Hepatocyte (in vitro differentiated cells): Measurements from ENCODE around the gene G6PC2. TPM values are rescaled to one million over a fixed set of nuclear protein-coding genes. Genes with fewer than 3 reads are reported as not detected.

Experiments
- DNase-seq: peaks from one replicate; pipeline ENCODE4 v3.0.0-alpha.2; 2016; ENCODE audit warnings: low spot score
- H2AFZ ChIP-seq: fragments of 200-600 bp; sonication (generic); 2 replicates; pipeline ENCODE4 v1.6.0; 2016; ENCODE audit warnings: antibody characterized with exemption, mild to moderate bottlenecking
- H3K27ac ChIP-seq: fragments of 200-600 bp; sonication (generic); 2 replicates; pipeline ENCODE4 v1.5.1; 2016; ENCODE audit warnings: mild to moderate bottlenecking
- H3K27me3 ChIP-seq: fragments of 200-600 bp; sonication (generic); 2 replicates; pipeline ENCODE4 v1.6.1; 2016
- H3K36me3 ChIP-seq: fragments of 200-600 bp; sonication (generic); replicated peaks from 2 replicates; pipeline ENCODE4 v1.5.1; 2016; ENCODE audit warnings: low read depth; ENCODE audit not compliant: insufficient read depth
- H3K4me1 ChIP-seq: fragments of 200-600 bp; sonication (generic); 2 replicates; pipeline ENCODE4 v1.5.1; 2016; ENCODE audit warnings: mild to moderate bottlenecking, moderate library complexity; ENCODE audit not compliant: insufficient read depth
- H3K4me2 ChIP-seq: fragments of 200-600 bp; sonication (generic); 2 replicates; pipeline ENCODE4 v1.6.0; 2016
- H3K4me3 ChIP-seq: fragments of 200-600 bp; sonication (generic); 2 replicates; pipeline ENCODE4 v1.5.1; 2016; ENCODE audit warnings: mild to moderate bottlenecking
- H3K79me2 ChIP-seq: fragments of 200-600 bp; sonication (generic); 2 replicates; pipeline ENCODE4 v1.6.0; 2017; ENCODE audit warnings: mild to moderate bottlenecking
- H3K9me2 ChIP-seq: fragments of 200-600 bp; sonication (generic); replicated peaks from 2 replicates; pipeline ENCODE4 v1.6.0; 2017; ENCODE audit warnings: mild to moderate bottlenecking; ENCODE audit not compliant: insufficient read depth
- H3K9me3 ChIP-seq: fragments of 200-600 bp; sonication (generic); 2 replicates; pipeline ENCODE4 v1.5.1; 2016; ENCODE audit warnings: low read depth, mild to moderate bottlenecking
- H4K20me1 ChIP-seq: fragments of 200-600 bp; sonication (generic); 2 replicates; pipeline ENCODE4 v1.6.0; 2016; ENCODE audit warnings: mild to moderate bottlenecking; ENCODE audit not compliant: insufficient read depth, poor library complexity, severe bottlenecking
- CTCF ChIP-seq: fragments of 200-600 bp; sonication (generic); IDR thresholded peaks from 2 replicates; pipeline ENCODE4 v1.5.1; 2016; ENCODE audit warnings: antibody characterized with exemption, mild to moderate bottlenecking; ENCODE audit not compliant: poor library complexity
- EZH2 ChIP-seq: fragments of 200-600 bp; sonication (generic); IDR thresholded peaks from 2 replicates; pipeline ENCODE4 v1.6.1; 2016; ENCODE audit warnings: antibody characterized with exemption, mild to moderate bottlenecking, borderline replicate concordance
- EZH2phosphoT487 ChIP-seq: fragments of 200-600 bp; sonication (generic); IDR thresholded peaks from one replicate; pipeline ENCODE4 v1.6.1; 2018; ENCODE audit warnings: antibody characterized with exemption, mild to moderate bottlenecking, low read depth, moderate library complexity; ENCODE audit not compliant: unreplicated experiment, severe bottlenecking
- WGBS: methylation state at CpG from one replicate; pipeline ENCODE4 v1.1.6; 2016; ENCODE audit warnings: low lambda C conversion rate; ENCODE audit errors: missing lambda C conversion rate; 5-methylcytosine and 5-hydroxymethylcytosine counted together
- polyA plus RNA-seq: library from polyadenylated mRNA; unstranded; fragments of >200 nt; fragmentation: Nextera tagmentation; extraction: Ambion mirVana; gene quantifications from 2 replicates; pipeline ENCODE4 v1.2.1, GENCODE V29; 2016
- total RNA-seq: library from RNA; depleted of rRNA; stranded (reverse); fragments of >200 nt; gene quantifications from 2 replicates; pipeline ENCODE4 v1.2.3, GENCODE V29; 2014

The G6PC2 gene
- total and polyA plus RNA-seq, 2 experiments from 2014 or later = not detected

- H3K36me3 ChIP-seq = no peaks in the 10 kb centered on the region
- H2AFZ ChIP-seq = no peak overlapping the region
- 74% methylated on average over 1 of the region's 1 CpG for WGBS
- TF ChIP-seq CTCF (no peak), EZH2phosphoT487 (no peak), EZH2 (no peak)
- H3K9me3 ChIP-seq = no peaks in the 10 kb centered on the region
- no peaks in the 10 kb centered on the region for H3K4me1 ChIP-seq
- no peaks in the 10 kb centered on the region for H3K79me2 ChIP-seq
- no peaks in the 10 kb centered on the region for H4K20me1 ChIP-seq
- no peak for DNase-seq
- H3K27ac ChIP-seq = no peak overlapping the region
- H3K27me3 ChIP-seq = no peaks in the 10 kb centered on the region
- no peaks in the 10 kb centered on the region for H3K9me2 ChIP-seq
- no peak overlapping the region for H3K4me3 ChIP-seq
- no peak overlapping the region for H3K4me2 ChIP-seq
Measured at GRCh38 chr2:168897449-168897848, 3.6 kb upstream of the G6PC2 start.

- Histone ChIP-seq H3K9me3 (no peaks in the 10 kb centered on the region), H3K4me2 (no peak overlapping the region)
- 94% methylated on average over 2 of the region's 2 CpGs for WGBS
Measured at GRCh38 chr2:168903888-168904287, 2.8 kb downstream of the G6PC2 start.

GRCh38 chr2:168904358-168904757 is 3.3 kb downstream of the G6PC2 start:
- Histone ChIP-seq H3K9me3 (no peaks in the 10 kb centered on the region), H3K79me2 (no peaks in the 10 kb centered on the region), H3K4me2 (no peak overlapping the region), H3K27me3 (no peaks in the 10 kb centered on the region), H3K4me3 (no peak overlapping the region), H3K9me2 (no peaks in the 10 kb centered on the region), H4K20me1 (no peaks in the 10 kb centered on the region), H2AFZ (no peak overlapping the region), H3K36me3 (no peaks in the 10 kb centered on the region), H3K4me1 (no peaks in the 10 kb centered on the region), H3K27ac (no peak overlapping the region)
- DNase-seq = no peak
- WGBS = 94% methylated on average over 3 of the region's 3 CpGs
- TF ChIP-seq EZH2 (no peak), CTCF (no peak), EZH2phosphoT487 (no peak)

More at GRCh38 chr2:168903888-168904287, 2.8 kb downstream of the G6PC2 start:
- H3K27ac ChIP-seq = no peak overlapping the region
- H3K36me3 ChIP-seq = no peaks in the 10 kb centered on the region
- no peaks in the 10 kb centered on the region for H3K79me2 ChIP-seq
- H3K27me3 ChIP-seq = no peaks in the 10 kb centered on the region
- DNase-seq = no peak
- no peaks in the 10 kb centered on the region for H3K9me2 ChIP-seq
- H3K4me3 ChIP-seq = no peak overlapping the region
- TF ChIP-seq CTCF (no peak), EZH2 (no peak), EZH2phosphoT487 (no peak)
- H4K20me1 ChIP-seq = no peaks in the 10 kb centered on the region
- no peak overlapping the region for H2AFZ ChIP-seq
- no peaks in the 10 kb centered on the region for H3K4me1 ChIP-seq
